DND-41 (cell line): ENCODE data around the gene INTS3.

Experiments used
- EZH2 ChIP-seq: IDR thresholded peaks from 3 replicates; pipeline ENCODE4 v1.6.1; 2012; ENCODE audit warnings: borderline replicate concordance, low read depth, mild to moderate bottlenecking, moderate library complexity, low read length, inconsistent platforms; ENCODE audit not compliant: severe bottlenecking
- TF ChIP-seq, protein P1 (sequence below): IDR thresholded peaks from 2 replicates; pipeline ENCODE4 v1.5.1; 2012; ENCODE audit warnings: borderline replicate concordance, low read length, moderate library complexity, mild to moderate bottlenecking; ENCODE audit not compliant: poor library complexity, severe bottlenecking; ENCODE audit errors: extremely low read depth

GRCh38 chr1:153760440-153760839 is 32.6 kb downstream of the INTS3 start:
- TF ChIP-seq, protein P1, sequence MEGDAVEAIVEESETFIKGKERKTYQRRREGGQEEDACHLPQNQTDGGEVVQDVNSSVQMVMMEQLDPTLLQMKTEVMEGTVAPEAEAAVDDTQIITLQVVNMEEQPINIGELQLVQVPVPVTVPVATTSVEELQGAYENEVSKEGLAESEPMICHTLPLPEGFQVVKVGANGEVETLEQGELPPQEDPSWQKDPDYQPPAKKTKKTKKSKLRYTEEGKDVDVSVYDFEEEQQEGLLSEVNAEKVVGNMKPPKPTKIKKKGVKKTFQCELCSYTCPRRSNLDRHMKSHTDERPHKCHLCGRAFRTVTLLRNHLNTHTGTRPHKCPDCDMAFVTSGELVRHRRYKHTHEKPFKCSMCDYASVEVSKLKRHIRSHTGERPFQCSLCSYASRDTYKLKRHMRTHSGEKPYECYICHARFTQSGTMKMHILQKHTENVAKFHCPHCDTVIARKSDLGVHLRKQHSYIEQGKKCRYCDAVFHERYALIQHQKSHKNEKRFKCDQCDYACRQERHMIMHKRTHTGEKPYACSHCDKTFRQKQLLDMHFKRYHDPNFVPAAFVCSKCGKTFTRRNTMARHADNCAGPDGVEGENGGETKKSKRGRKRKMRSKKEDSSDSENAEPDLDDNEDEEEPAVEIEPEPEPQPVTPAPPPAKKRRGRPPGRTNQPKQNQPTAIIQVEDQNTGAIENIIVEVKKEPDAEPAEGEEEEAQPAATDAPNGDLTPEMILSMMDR: no peak
- no peak for TF ChIP-seq EZH2
